Smooth muscle cell (in vitro differentiated cells): Measurements from ENCODE around the gene CORO2B. TPM values are rescaled to one million over a fixed set of nuclear protein-coding genes. Genes with fewer than 3 reads are reported as not detected.
A peak's percentile ranks its signal among the peaks of the same experiment; 100 is the strongest.

Experiments
- DNase-seq: peaks from one replicate; lab custom pipeline; 2025; ENCODE audit not compliant: unreplicated experiment; lab: John Stamatoyannopoulos, UW
- H2AFZ ChIP-seq: fragments of 200-600 bp; sonication (generic); 2 replicates; pipeline ENCODE4 v1.6.0; 2016; ENCODE audit warnings: antibody characterized with exemption, low read depth, mild to moderate bottlenecking
- H3F3A ChIP-seq: fragments of 200-600 bp; sonication (generic); 2 replicates; pipeline ENCODE4 v1.6.0; 2017; ENCODE audit warnings: antibody characterized with exemption, low read depth
- H3K27ac ChIP-seq: fragments of 200-600 bp; sonication (generic); 2 replicates; pipeline ENCODE4 v1.5.1; 2016; ENCODE audit warnings: low read depth, mild to moderate bottlenecking
- H3K27me3 ChIP-seq: fragments of 200-600 bp; sonication (generic); 2 replicates; pipeline ENCODE4 v1.6.1; 2016; ENCODE audit warnings: low read depth, mild to moderate bottlenecking
- H3K36me3 ChIP-seq: fragments of 200-600 bp; sonication (generic); 2 replicates; pipeline ENCODE4 v1.5.1; 2016; ENCODE audit warnings: low read depth
- H3K4me1 ChIP-seq: fragments of 200-600 bp; sonication (generic); 2 replicates; pipeline ENCODE4 v1.5.1; 2016; ENCODE audit warnings: low read depth
- H3K4me2 ChIP-seq: fragments of 200-600 bp; sonication (generic); 2 replicates; pipeline ENCODE4 v1.6.0; 2016; ENCODE audit warnings: mild to moderate bottlenecking
- H3K4me3 ChIP-seq: fragments of 200-600 bp; sonication (generic); 2 replicates; pipeline ENCODE4 v1.5.1; 2016; ENCODE audit warnings: mild to moderate bottlenecking
- H3K79me2 ChIP-seq: fragments of 200-600 bp; sonication (generic); 2 replicates; pipeline ENCODE4 v1.6.0; 2016; ENCODE audit warnings: low read depth, mild to moderate bottlenecking
- H3K9ac ChIP-seq: fragments of 200-600 bp; sonication (generic); 2 replicates; pipeline ENCODE4 v1.6.0; 2016; ENCODE audit warnings: low read depth
- H3K9me3 ChIP-seq: fragments of 200-600 bp; sonication (generic); replicated peaks from 2 replicates; pipeline ENCODE4 v1.5.1; 2016; ENCODE audit warnings: low read depth
- H4K20me1 ChIP-seq: fragments of 200-600 bp; sonication (generic); 2 replicates; pipeline ENCODE4 v1.6.0; 2016; ENCODE audit warnings: low read depth
- WGBS: methylation state at CpG from one replicate; pipeline ENCODE4 v1.1.7; 2016; ENCODE audit warnings: low lambda C conversion rate; 5-methylcytosine and 5-hydroxymethylcytosine counted together
- polyA plus RNA-seq: library from polyadenylated mRNA; unstranded; fragments of >200 nt; fragmentation: Nextera tagmentation; extraction: Ambion mirVana; gene quantifications from 2 replicates; pipeline ENCODE4 v1.2.1, GENCODE V29; 2016
- total RNA-seq: library from RNA; depleted of rRNA; stranded (reverse); fragments of >200 nt; gene quantifications from 2 replicates; pipeline ENCODE4 v1.2.3, GENCODE V29; 2014
- TF ChIP-seq, protein P1 (sequence below): fragments of 200-600 bp; sonication (generic); IDR thresholded peaks from 2 replicates; pipeline ENCODE4 v1.5.1; 2017; ENCODE audit warnings: borderline replicate concordance, mild to moderate bottlenecking, antibody characterized with exemption; ENCODE audit not compliant: insufficient read depth, poor library complexity, severe bottlenecking

CORO2B gene
- total and polyA plus RNA-seq, 2 experiments from 2014 or later = 0.47 to 0.49 TPM

DNA sequence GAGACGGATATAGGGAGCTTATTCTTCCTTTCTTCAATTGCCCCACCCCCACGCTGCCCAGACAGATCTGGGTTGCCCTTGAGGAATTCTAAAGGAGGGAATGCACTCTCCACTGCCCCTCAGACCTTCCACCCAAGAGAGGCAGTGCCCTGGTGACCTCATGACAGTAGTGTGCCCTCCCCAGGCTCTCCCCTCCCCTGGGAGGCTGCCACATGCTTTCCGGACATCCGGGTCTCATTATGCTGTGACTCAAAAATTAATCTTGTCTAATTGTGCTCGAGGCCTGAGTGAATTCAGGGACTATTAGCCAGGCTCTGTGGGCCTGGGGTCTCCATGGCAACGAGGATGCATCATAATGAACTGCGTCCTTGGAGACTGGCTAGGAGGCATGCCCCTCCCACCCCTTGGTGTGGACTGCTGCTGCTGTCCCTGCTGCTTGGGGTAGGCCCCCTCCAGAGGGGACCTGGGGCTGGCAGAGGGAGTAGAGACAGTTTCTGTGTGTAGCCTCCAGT is 20.8 kb downstream of the CORO2B start:
- Histone ChIP-seq H2AFZ (no peak overlapping the region), H3K4me3 (no peak overlapping the region), H3K36me3 (no peaks in the 10 kb centered on the region), H3K4me1 (peaks cover 31% of the 10 kb centered on the region), H3F3A (no peaks in the 10 kb centered on the region), H3K27ac (no peak overlapping the region), H3K27me3 (no peaks in the 10 kb centered on the region), H3K9me3 (no peaks in the 10 kb centered on the region), H3K4me2 (peak overlapping the region; percentile 28), H3K9ac (peak overlapping the region; percentile 9), H3K79me2 (no peaks in the 10 kb centered on the region), H4K20me1 (no peaks in the 10 kb centered on the region)
- TF ChIP-seq, protein P1, sequence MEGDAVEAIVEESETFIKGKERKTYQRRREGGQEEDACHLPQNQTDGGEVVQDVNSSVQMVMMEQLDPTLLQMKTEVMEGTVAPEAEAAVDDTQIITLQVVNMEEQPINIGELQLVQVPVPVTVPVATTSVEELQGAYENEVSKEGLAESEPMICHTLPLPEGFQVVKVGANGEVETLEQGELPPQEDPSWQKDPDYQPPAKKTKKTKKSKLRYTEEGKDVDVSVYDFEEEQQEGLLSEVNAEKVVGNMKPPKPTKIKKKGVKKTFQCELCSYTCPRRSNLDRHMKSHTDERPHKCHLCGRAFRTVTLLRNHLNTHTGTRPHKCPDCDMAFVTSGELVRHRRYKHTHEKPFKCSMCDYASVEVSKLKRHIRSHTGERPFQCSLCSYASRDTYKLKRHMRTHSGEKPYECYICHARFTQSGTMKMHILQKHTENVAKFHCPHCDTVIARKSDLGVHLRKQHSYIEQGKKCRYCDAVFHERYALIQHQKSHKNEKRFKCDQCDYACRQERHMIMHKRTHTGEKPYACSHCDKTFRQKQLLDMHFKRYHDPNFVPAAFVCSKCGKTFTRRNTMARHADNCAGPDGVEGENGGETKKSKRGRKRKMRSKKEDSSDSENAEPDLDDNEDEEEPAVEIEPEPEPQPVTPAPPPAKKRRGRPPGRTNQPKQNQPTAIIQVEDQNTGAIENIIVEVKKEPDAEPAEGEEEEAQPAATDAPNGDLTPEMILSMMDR = no peak
- WGBS = 24% methylated on average over 7 of the region's 7 CpGs
- DNase-seq = peak; percentile 21

DNA sequence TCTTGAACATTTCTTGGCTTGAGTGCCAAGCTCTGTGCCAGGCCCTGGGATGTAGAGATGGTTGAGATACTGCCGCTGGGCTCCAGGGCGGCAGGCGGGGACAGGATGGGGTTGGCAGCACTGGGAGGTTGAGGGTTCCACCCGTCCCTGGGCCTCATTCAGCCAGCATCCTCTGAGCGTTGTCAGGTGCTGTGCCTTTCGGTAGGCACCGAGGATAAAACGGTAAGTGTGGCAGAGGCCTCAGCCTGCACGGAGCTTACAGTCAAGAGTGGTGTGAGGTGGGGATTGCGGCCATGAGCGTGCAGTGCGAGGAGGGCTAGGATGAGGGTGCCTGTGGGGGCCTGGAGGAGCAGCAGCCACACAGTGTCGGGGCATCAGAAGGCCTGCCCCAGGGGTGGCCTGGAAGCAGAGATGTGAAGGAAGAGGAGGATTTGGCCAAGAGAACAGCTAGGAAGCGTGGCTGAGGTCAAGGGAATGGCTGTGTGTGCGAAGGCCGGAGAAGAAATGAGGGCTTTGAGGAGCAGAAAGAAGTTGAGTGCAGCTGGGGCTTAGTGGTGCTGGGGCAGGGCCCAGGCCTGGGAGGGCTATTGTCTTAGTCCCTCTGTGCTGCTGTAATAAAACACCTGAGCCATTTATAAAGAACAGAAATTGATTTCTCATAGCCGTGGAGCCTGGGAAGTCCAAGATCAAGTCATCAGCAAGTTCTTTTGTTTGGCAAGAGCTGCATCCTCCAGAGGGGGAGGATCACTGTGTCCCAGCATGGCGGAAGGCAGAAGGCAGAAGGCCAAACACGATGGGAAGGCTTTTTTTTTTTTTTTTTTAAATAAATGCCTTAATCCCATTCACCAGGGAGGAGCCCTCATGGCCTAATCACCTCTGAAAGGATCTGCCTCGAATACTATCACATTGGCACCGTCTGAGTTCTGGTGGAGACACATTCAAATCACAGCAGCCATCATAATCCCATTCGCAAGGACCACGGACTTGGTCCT is 22.7 kb downstream of the CORO2B start:
- Histone ChIP-seq H3K36me3 (no peaks in the 10 kb centered on the region), H3K9me3 (no peaks in the 10 kb centered on the region), H3K27me3 (no peaks in the 10 kb centered on the region), H3K27ac (no peak overlapping the region), H2AFZ (no peak overlapping the region), H3F3A (no peaks in the 10 kb centered on the region), H3K4me1 (peaks cover 22% of the 10 kb centered on the region), H3K9ac (no peak overlapping the region), H3K4me3 (no peak overlapping the region), H4K20me1 (no peaks in the 10 kb centered on the region), H3K79me2 (no peaks in the 10 kb centered on the region), H3K4me2 (no peak overlapping the region)
- TF ChIP-seq, protein P1 = no peak
- 93% methylated on average over 23 of the region's 23 CpGs for WGBS
- no peak for DNase-seq

DNA sequence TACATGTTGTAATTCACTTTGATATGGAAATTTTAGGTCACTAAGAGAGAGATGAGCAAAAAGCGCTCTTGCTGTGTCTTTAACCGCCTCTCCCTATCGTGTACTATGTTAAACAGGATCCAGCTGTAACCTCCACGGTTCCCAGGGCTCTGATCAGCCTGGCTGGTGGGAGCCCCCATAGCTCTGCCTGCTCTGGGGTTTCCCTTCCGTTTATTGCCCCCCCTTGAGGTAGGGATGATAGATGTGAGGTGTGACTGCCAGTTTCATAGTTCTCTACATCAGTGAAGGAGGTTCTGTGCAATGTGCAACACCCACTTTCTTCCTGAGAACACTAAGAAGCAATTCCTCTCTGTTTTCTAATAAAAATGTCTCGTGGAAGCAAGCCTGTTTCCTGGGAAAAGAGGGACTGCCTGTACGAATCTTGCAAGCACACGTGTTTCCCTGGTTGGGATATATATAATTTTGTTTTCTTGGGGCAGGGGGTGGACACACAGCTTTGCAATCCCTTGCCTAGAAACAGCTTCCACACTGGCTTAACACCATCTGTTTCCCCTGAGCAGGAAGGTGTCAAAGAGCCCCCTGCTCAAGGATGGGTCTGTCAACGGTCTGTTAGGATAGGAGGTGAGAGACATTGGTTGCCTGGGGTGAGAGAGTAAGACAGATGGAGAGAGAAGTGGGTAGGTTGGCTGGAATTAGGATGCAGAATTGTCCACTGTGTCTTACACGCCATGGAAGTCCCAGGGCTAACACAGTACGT is 23.8 kb downstream of the CORO2B start:
- Histone ChIP-seq H4K20me1 (no peaks in the 10 kb centered on the region), H3K9me3 (no peaks in the 10 kb centered on the region), H3K4me1 (peaks cover 22% of the 10 kb centered on the region), H3K9ac (no peak overlapping the region), H3K4me3 (no peak overlapping the region), H3K27ac (no peak overlapping the region), H3K79me2 (no peaks in the 10 kb centered on the region), H3K4me2 (no peak overlapping the region), H2AFZ (no peak overlapping the region), H3K27me3 (no peaks in the 10 kb centered on the region), H3K36me3 (no peaks in the 10 kb centered on the region), H3F3A (no peaks in the 10 kb centered on the region)
- DNase-seq = no peak
- 79% methylated on average over 11 of the region's 11 CpGs for WGBS
- TF ChIP-seq, protein P1 = no peak
